ENCODE data around the gene GANAB. TPM values are rescaled to one million over a fixed set of nuclear protein-coding genes. Genes with fewer than 3 reads are reported as not detected.
"Not testable (repeated sequence)": the region's sequence is repeated elsewhere in the genome, so short reads cannot be mapped to it uniquely, and the experiment has no call there.

Gene GANAB
- total RNA-seq = 92.8 TPM
- 100 to 1,000 TPM; 131 to 226 (median 179) TPM for polyA plus RNA-seq (ENCODE audit: insufficient read depth in 1 of 8, insufficient read length in 8 of 8, low replicate concordance in 1 of 8)
- long read RNA-seq, donor 1, transcript GANAB-202 (24 exons, 3,608 nt) = major isoform, 8 of 9 reads
- long read RNA-seq, donor 1, partial matches to known transcripts = 0 of 9 reads
- long read RNA-seq, donor 1, other reads (novel, unspliced or antisense) = 0 of 9 reads
- long read RNA-seq, donor 2, partial matches to known transcripts = 0 of 2 reads
- long read RNA-seq, donor 2, other reads (novel, unspliced or antisense) = 0 of 2 reads
- long read RNA-seq, donor 3, transcript GANAB-202 (24 exons, 3,608 nt) = major isoform, 8 of 9 reads
- long read RNA-seq, donor 3, partial matches to known transcripts = 0 of 9 reads
- long read RNA-seq, donor 3, other reads (novel, unspliced or antisense) = 0 of 9 reads
- long read RNA-seq, donor 4, transcript GANAB-202 (24 exons, 3,608 nt) = major isoform, 5 of 44 reads
- long read RNA-seq, donor 4, partial matches to known transcripts = 23 of 44 reads
- long read RNA-seq, donor 4, other reads (novel, unspliced or antisense) = 16 of 44 reads
- long read RNA-seq, donor 5, transcript GANAB-208 (4 exons, 608 nt) = minor isoform, 8 of 142 reads
- long read RNA-seq, donor 5, transcript GANAB-202 (24 exons, 3,608 nt) = major isoform, 14 of 142 reads
- long read RNA-seq, donor 5, partial matches to known transcripts = 117 of 142 reads
- long read RNA-seq, donor 5, other reads (novel, unspliced or antisense) = 0 of 142 reads
- long read RNA-seq, donor 6, transcript GANAB-202 (24 exons, 3,608 nt) = major isoform, 12 of 58 reads
- long read RNA-seq, donor 6, partial matches to known transcripts = 23 of 58 reads
- long read RNA-seq, donor 6, other reads (novel, unspliced or antisense) = 17 of 58 reads
- long read RNA-seq, donor 7, transcript GANAB-208 (4 exons, 608 nt) = major isoform, 6 of 45 reads
- long read RNA-seq, donor 7, partial matches to known transcripts = 34 of 45 reads
- long read RNA-seq, donor 7, other reads (novel, unspliced or antisense) = 0 of 45 reads
- long read RNA-seq, donor 8, partial matches to known transcripts = 6 of 8 reads
- long read RNA-seq, donor 8, other reads (novel, unspliced or antisense) = 0 of 8 reads
- long read RNA-seq, donor 9, partial matches to known transcripts = 11 of 17 reads
- long read RNA-seq, donor 9, other reads (novel, unspliced or antisense) = 0 of 17 reads
- long read RNA-seq, donor 10, partial matches to known transcripts = 13 of 18 reads
- long read RNA-seq, donor 10, other reads (novel, unspliced or antisense) = 0 of 18 reads
- long read RNA-seq, donor 11, partial matches to known transcripts = 0 of 5 reads
- long read RNA-seq, donor 11, other reads (novel, unspliced or antisense) = 0 of 5 reads

GRCh38 chr11:62645946-62646824 is at the start of gene GANAB:
GANAB (minus strand) TSS chr11:62646613; CDS start chr11:62646599, 14 bp downstream.
- peak; percentile 99 for DNase-seq
- Histone ChIP-seq H3K36me3 (ENCODE audit: control insufficient read depth, insufficient read depth, low read length) (peaks cover 50% of the 10 kb centered on the region), H3K4me3 (ENCODE audit: low read length) (peak within 1 kb of the TSS; percentile 98), H3K27me3 (ENCODE audit: control insufficient read depth, insufficient read depth, low read length) (no peaks in the 10 kb centered on the region), H3K27ac (ENCODE audit: low read length) (peak within 1 kb of the TSS; percentile 99), H3K4me1 (ENCODE audit: control insufficient read depth, insufficient read depth, low read length) (peaks cover 17% of the 10 kb centered on the region), H3K9me3 (replicated peaks; ENCODE audit: control insufficient read depth, low read depth, low read length) (no peaks in the 10 kb centered on the region)
- under 1% methylated on average over 70 of the region's 73 CpGs for WGBS (ENCODE audit: insufficient coverage)

GRCh38 chr11:62694455-62695167 is 48.2 kb upstream of the GANAB start:
- Histone ChIP-seq H3K27ac (ENCODE audit: low read length) (no peak overlapping the region), H3K9me3 (replicated peaks; ENCODE audit: control insufficient read depth, low read depth, low read length) (no peaks in the 10 kb centered on the region), H3K27me3 (ENCODE audit: control insufficient read depth, insufficient read depth, low read length) (no peaks in the 10 kb centered on the region), H3K4me1 (ENCODE audit: control insufficient read depth, insufficient read depth, low read length) (peaks cover 18% of the 10 kb centered on the region), H3K4me3 (ENCODE audit: low read length) (no peak overlapping the region), H3K36me3 (ENCODE audit: control insufficient read depth, insufficient read depth, low read length) (peaks cover 44% of the 10 kb centered on the region)
- peak; percentile 89 for DNase-seq
- WGBS (ENCODE audit: insufficient coverage) = 37% methylated on average over 13 of the region's 14 CpGs

GRCh38 chr11:62693624-62694023 is 47.2 kb upstream of the GANAB start:
- peaks cover 44% of the 10 kb centered on the region for H3K36me3 ChIP-seq (ENCODE audit: control insufficient read depth, insufficient read depth, low read length)
- H3K27ac ChIP-seq (ENCODE audit: low read length); H3K27me3 ChIP-seq (ENCODE audit: control insufficient read depth, insufficient read depth, low read length); DNase-seq; H3K9me3 ChIP-seq (replicated peaks; ENCODE audit: control insufficient read depth, low read depth, low read length); H3K4me3 ChIP-seq (ENCODE audit: low read length): not testable (repeated sequence)
- H3K4me1 ChIP-seq (ENCODE audit: control insufficient read depth, insufficient read depth, low read length) = peaks cover 28% of the 10 kb centered on the region
- WGBS (ENCODE audit: insufficient coverage) = no CpG with 5 or more reads among the region's 4 CpGs

GRCh38 chr11:62689421-62690183 is 43.2 kb upstream of the GANAB start, which contains the start of gene LRRN4CL:
LRRN4CL (minus strand) TSS chr11:62689530; CDS start chr11:62688508, 1,022 bp downstream.
- H3K36me3 ChIP-seq (ENCODE audit: control insufficient read depth, insufficient read depth, low read length) = peaks cover 38% of the 10 kb centered on the region
- H3K9me3 ChIP-seq (replicated peaks; ENCODE audit: control insufficient read depth, low read depth, low read length) = no peaks in the 10 kb centered on the region
- peak; percentile 97 for DNase-seq
- peaks cover 7% of the 10 kb centered on the region for H3K27me3 ChIP-seq (ENCODE audit: control insufficient read depth, insufficient read depth, low read length)
- H3K4me3 ChIP-seq (ENCODE audit: low read length) = peak within 1 kb of the TSS; percentile 46
- peaks cover 36% of the 10 kb centered on the region for H3K4me1 ChIP-seq (ENCODE audit: control insufficient read depth, insufficient read depth, low read length)
- 8% methylated on average over 2 of the region's 11 CpGs for WGBS (ENCODE audit: insufficient coverage)
- H3K27ac ChIP-seq (ENCODE audit: low read length) = peak within 1 kb of the TSS; percentile 96

- Histone ChIP-seq H3K4me1 (ENCODE audit: control insufficient read depth, insufficient read depth, low read length) (peaks cover 36% of the 10 kb centered on the region), H3K9me3 (replicated peaks; ENCODE audit: control insufficient read depth, low read depth, low read length) (no peaks in the 10 kb centered on the region), H3K36me3 (ENCODE audit: control insufficient read depth, insufficient read depth, low read length) (peaks cover 30% of the 10 kb centered on the region), H3K4me3 (ENCODE audit: low read length) (peak overlapping the region; percentile 46), H3K27me3 (ENCODE audit: control insufficient read depth, insufficient read depth, low read length) (peaks cover 7% of the 10 kb centered on the region), H3K27ac (ENCODE audit: low read length) (peak overlapping the region; percentile 96)
- WGBS (ENCODE audit: insufficient coverage) = no CpG with 5 or more reads among the region's 1 CpG
- no peak for DNase-seq
These were observed 42.1 kb upstream of the GANAB start for GRCh38 chr11:62688491-62688890.

GRCh38 chr11:62687508-62688396 is 41.3 kb upstream of the GANAB start:
- H3K4me1 ChIP-seq (ENCODE audit: control insufficient read depth, insufficient read depth, low read length) = peaks cover 36% of the 10 kb centered on the region
- 19% methylated on average over 74 of the region's 74 CpGs for WGBS (ENCODE audit: insufficient coverage)
- H3K27ac ChIP-seq (ENCODE audit: low read length) = peak overlapping the region; percentile 96

GRCh38 chr11:62682518-62682917 is 36.1 kb upstream of the GANAB start:
- Histone ChIP-seq H3K4me3 (ENCODE audit: low read length) (no peak overlapping the region), H3K9me3 (replicated peaks; ENCODE audit: control insufficient read depth, low read depth, low read length) (no peaks in the 10 kb centered on the region), H3K36me3 (ENCODE audit: control insufficient read depth, insufficient read depth, low read length) (peaks cover 4% of the 10 kb centered on the region), H3K27ac (ENCODE audit: low read length) (no peak overlapping the region), H3K4me1 (ENCODE audit: control insufficient read depth, insufficient read depth, low read length) (peaks cover 15% of the 10 kb centered on the region), H3K27me3 (ENCODE audit: control insufficient read depth, insufficient read depth, low read length) (peaks cover 2% of the 10 kb centered on the region)
- no peak for DNase-seq
- WGBS (ENCODE audit: insufficient coverage) = 91% methylated on average over 3 of the region's 7 CpGs

More at GRCh38 chr11:62687508-62688396, 41.3 kb upstream of the GANAB start:
- H3K27me3 ChIP-seq (ENCODE audit: control insufficient read depth, insufficient read depth, low read length) = peaks cover 7% of the 10 kb centered on the region
- H3K4me3 ChIP-seq (ENCODE audit: low read length) = peak overlapping the region; percentile 46
- no peaks in the 10 kb centered on the region for H3K9me3 ChIP-seq (replicated peaks; ENCODE audit: control insufficient read depth, low read depth, low read length)
- peaks cover 24% of the 10 kb centered on the region for H3K36me3 ChIP-seq (ENCODE audit: control insufficient read depth, insufficient read depth, low read length)
- no peak for DNase-seq

Measured in muscle of leg (tissue), 16 donors.